ENCODE data around the gene RGS7BP.
"Not testable (repeated sequence)": the region's sequence is repeated elsewhere in the genome, so short reads cannot be mapped to it uniquely, and the experiment has no call there.

RGS7BP gene

GRCh38 chr5:64557911-64558310 is 52.1 kb downstream of the RGS7BP start:
- Histone ChIP-seq H3K27ac (ENCODE audit: low read depth, low read length) (no peak overlapping the region), H3K4me3 (ENCODE audit: insufficient read depth, low read length, poor library complexity, severe bottlenecking) (no peak overlapping the region), H3K9me2 (replicated peaks; ENCODE audit: insufficient read depth, low read length) (no peaks in the 10 kb centered on the region), H2AFZ (ENCODE audit: low read depth, low read length, severe bottlenecking) (no peak overlapping the region), H3K4me2 (ENCODE audit: low read depth, low read length, poor library complexity, severe bottlenecking) (no peak overlapping the region), H3K9ac (ENCODE audit: low read length) (no peak overlapping the region), H3K9me3 (ENCODE audit: insufficient read depth, low read length) (no peaks in the 10 kb centered on the region), H3F3A (ENCODE audit: insufficient read depth) (no peaks in the 10 kb centered on the region), H3K79me2 (ENCODE audit: insufficient read depth, low read length) (no peaks in the 10 kb centered on the region), H4K20me1 (ENCODE audit: low read depth, low read length) (no peaks in the 10 kb centered on the region), H3K36me3 (ENCODE audit: low read length) (no peaks in the 10 kb centered on the region), H3K27me3 (ENCODE audit: low read length) (no peaks in the 10 kb centered on the region)
- TF ChIP-seq EZH2phosphoT487 (conservative IDR thresholded peaks at IDR 0.05; ENCODE audit: low read length) (no peak), CTCF (IDR thresholded peaks at IDR 0.05; ENCODE audit: insufficient read depth, low read length, poor library complexity, severe bottlenecking) (no peak)

GRCh38 chr5:64558641-64559040 is 52.8 kb downstream of the RGS7BP start:
- not testable (repeated sequence) for H3K27me3 ChIP-seq (ENCODE audit: low read length); H3K79me2 ChIP-seq (ENCODE audit: insufficient read depth, low read length); H2AFZ ChIP-seq (ENCODE audit: low read depth, low read length, severe bottlenecking); H4K20me1 ChIP-seq (ENCODE audit: low read depth, low read length); H3K9ac ChIP-seq (ENCODE audit: low read length); H3K27ac ChIP-seq (ENCODE audit: low read depth, low read length); H3K9me2 ChIP-seq (replicated peaks; ENCODE audit: insufficient read depth, low read length); H3K4me3 ChIP-seq (ENCODE audit: insufficient read depth, low read length, poor library complexity, severe bottlenecking); H3K4me2 ChIP-seq (ENCODE audit: low read depth, low read length, poor library complexity, severe bottlenecking); H3K36me3 ChIP-seq (ENCODE audit: low read length); H3F3A ChIP-seq (ENCODE audit: insufficient read depth); H3K9me3 ChIP-seq (ENCODE audit: insufficient read depth, low read length)

DNA sequence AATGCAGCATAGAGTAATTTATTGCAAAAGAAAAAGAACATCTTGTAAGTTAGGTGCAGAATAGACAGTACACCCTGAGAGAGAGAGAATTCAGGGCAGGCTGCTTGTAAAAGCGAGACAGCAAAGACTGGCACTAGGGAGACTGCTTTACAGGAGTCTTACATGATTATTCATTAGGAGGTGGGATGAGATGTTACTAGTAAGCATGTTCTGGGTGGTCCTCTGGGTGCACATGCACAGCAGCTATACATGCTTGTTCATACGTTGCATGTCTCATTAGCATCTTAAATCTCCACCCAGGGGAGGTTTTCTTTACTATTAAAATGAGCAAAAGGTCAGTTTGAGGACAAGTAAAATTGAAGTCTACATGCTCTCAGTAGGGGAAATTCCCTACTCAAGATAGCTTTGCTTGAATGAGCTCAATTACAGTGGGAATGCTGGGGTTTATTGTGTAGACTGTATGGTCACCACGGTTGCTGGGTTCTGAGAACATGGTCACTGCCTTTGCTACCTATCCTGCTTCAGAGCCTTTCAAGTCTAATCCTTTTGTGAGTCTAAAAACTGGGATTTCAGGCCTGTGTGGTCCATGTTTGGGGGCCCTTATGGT is 60.6 kb downstream of the RGS7BP start:
- Histone ChIP-seq H3K79me2 (ENCODE audit: insufficient read depth, low read length) (no peaks in the 10 kb centered on the region), H3K9ac (ENCODE audit: low read length) (no peak overlapping the region), H3F3A (ENCODE audit: insufficient read depth) (no peaks in the 10 kb centered on the region), H3K9me3 (ENCODE audit: insufficient read depth, low read length) (no peaks in the 10 kb centered on the region), H3K27ac (ENCODE audit: low read depth, low read length) (no peak overlapping the region), H2AFZ (ENCODE audit: low read depth, low read length, severe bottlenecking) (no peak overlapping the region), H3K4me3 (ENCODE audit: insufficient read depth, low read length, poor library complexity, severe bottlenecking) (no peak overlapping the region), H3K9me2 (replicated peaks; ENCODE audit: insufficient read depth, low read length) (no peaks in the 10 kb centered on the region), H3K27me3 (ENCODE audit: low read length) (no peaks in the 10 kb centered on the region), H3K36me3 (ENCODE audit: low read length) (no peaks in the 10 kb centered on the region), H3K4me2 (ENCODE audit: low read depth, low read length, poor library complexity, severe bottlenecking) (no peak overlapping the region), H4K20me1 (ENCODE audit: low read depth, low read length) (no peaks in the 10 kb centered on the region)
- TF ChIP-seq EZH2phosphoT487 (conservative IDR thresholded peaks at IDR 0.05; ENCODE audit: low read length) (no peak), CTCF (IDR thresholded peaks at IDR 0.05; ENCODE audit: insufficient read depth, low read length, poor library complexity, severe bottlenecking) (no peak)

DNA sequence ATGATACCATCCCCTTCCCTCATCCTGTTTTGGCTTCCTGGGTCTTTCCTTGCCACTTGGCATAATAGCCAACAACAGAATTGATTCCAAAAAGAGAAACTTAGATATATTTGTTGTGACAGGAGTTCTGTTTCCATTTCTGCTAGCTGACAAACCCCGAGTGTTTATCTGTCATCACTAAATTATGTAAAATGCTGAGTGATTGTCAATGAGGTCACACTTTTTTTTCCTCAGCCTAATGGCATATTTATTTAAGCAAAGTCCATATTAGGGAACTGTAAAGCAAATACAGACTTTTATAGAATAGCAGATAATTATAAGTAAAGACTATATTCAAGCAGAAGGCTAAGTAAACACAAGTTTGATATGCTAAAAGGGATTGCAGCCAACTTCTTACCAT is 64.0 kb downstream of the RGS7BP start:
- no peak overlapping the region for H3K4me2 ChIP-seq (ENCODE audit: low read depth, low read length, poor library complexity, severe bottlenecking)
- H2AFZ ChIP-seq (ENCODE audit: low read depth, low read length, severe bottlenecking), result no peak overlapping the region
- H3K79me2 ChIP-seq (ENCODE audit: insufficient read depth, low read length), result no peaks in the 10 kb centered on the region
- TF ChIP-seq EZH2phosphoT487 (conservative IDR thresholded peaks at IDR 0.05; ENCODE audit: low read length) (no peak), CTCF (IDR thresholded peaks at IDR 0.05; ENCODE audit: insufficient read depth, low read length, poor library complexity, severe bottlenecking) (no peak)
- H3F3A ChIP-seq (ENCODE audit: insufficient read depth), result no peaks in the 10 kb centered on the region
- H3K4me3 ChIP-seq (ENCODE audit: insufficient read depth, low read length, poor library complexity, severe bottlenecking), result no peak overlapping the region
- no peak overlapping the region for H3K9ac ChIP-seq (ENCODE audit: low read length)
- no peaks in the 10 kb centered on the region for H3K9me2 ChIP-seq (replicated peaks; ENCODE audit: insufficient read depth, low read length)
- H3K9me3 ChIP-seq (ENCODE audit: insufficient read depth, low read length), result no peaks in the 10 kb centered on the region
- H3K27ac ChIP-seq (ENCODE audit: low read depth, low read length), result no peak overlapping the region
- H3K36me3 ChIP-seq (ENCODE audit: low read length), result no peaks in the 10 kb centered on the region
- H3K27me3 ChIP-seq (ENCODE audit: low read length), result no peaks in the 10 kb centered on the region
- H4K20me1 ChIP-seq (ENCODE audit: low read depth, low read length), result no peaks in the 10 kb centered on the region
